Right atrium auricular region (tissue), 2 donors: ENCODE measurements around the gene TLE4. TPM values are rescaled to one million over a fixed set of nuclear protein-coding genes. Genes with fewer than 3 reads are reported as not detected.

Source experiments
- DNase-seq: peaks from one replicate; pipeline ENCODE4 v3.0.0-alpha.2; 2019; ENCODE audit warnings: low spot score
- H3K27ac ChIP-seq, 2 donors: fragments of 200-600 bp; sonication (generic); 1 replicate in 1 of 2; 2 replicates in 1 of 2; pipeline ENCODE4 v1.5.1; 2016 to 2019
- H3K27me3 ChIP-seq, 2 donors: fragments of 200-600 bp; sonication (generic); one replicate each; pipeline versions ENCODE4 v1.5.1 to v1.6.0; 2017 to 2019
- H3K36me3 ChIP-seq: fragments of 200-600 bp; sonication (generic); one replicate; pipeline ENCODE4 v1.5.1; 2016
- H3K4me1 ChIP-seq, 2 donors: fragments of 200-600 bp; sonication (generic); one replicate each; pipeline versions ENCODE4 v1.5.1 to v1.6.0; 2017 to 2019
- H3K4me3 ChIP-seq, 2 donors: fragments of 200-600 bp; sonication (generic); 1 replicate in 1 of 2; 2 replicates in 1 of 2; pipeline ENCODE4 v1.5.1; 2017 to 2019; ENCODE audit warnings: mild to moderate bottlenecking in 1 of 2, moderate library complexity in 1 of 2
- H3K9me3 ChIP-seq, 2 donors: fragments of 200-600 bp; sonication (generic); one replicate each; pipeline ENCODE4 v1.5.1; 2019
- total RNA-seq, 2 donors: library from RNA; depleted of rRNA; stranded (reverse); fragments of >200 nt; gene quantifications; one replicate each; pipeline ENCODE4 v1.1.0, GENCODE V29; 2016
- TF ChIP-seq, protein P1 (sequence below), 2 donors: fragments of 200-600 bp; sonication (generic); IDR thresholded peaks; one replicate each; pipeline ENCODE4 v1.5.1; 2019; ENCODE audit warnings: antibody characterized with exemption in 2 of 2

TLE4 gene
- total RNA-seq, 2 donors from 2014 or later = 18.9 to 26.1 TPM

DNA sequence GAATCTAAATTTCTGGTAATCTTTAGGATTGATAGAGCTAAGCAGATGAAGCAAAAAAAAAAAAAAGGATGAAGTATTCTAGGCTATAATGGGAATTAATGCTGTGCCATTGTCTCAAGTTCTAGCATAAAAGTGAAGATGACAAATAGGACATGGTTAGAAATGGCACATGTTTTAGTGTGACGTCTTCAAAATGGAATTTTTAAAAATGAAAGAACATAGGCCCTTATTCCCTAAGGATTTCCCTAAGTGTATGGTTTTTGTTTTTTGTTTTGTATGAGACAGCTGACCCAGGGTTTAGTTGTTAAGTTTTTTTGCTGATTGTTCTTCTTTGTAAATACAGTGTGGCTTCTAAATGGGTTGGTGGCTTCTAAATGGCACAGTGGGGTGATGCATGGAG, 7.1 kb downstream of the TLE4 start:
- Histone ChIP-seq H3K27me3 (no peaks in the 10 kb centered on the region), H3K4me3 (no peak overlapping the region), H3K9me3 (no peaks in the 10 kb centered on the region), H3K36me3 (no peaks in the 10 kb centered on the region), H3K27ac (peak overlapping the region; percentile 39 to 66), H3K4me1 (peaks cover 0 to 68% of the 10 kb centered on the region in 2 donors)
- no peak for DNase-seq
- TF ChIP-seq, protein P1, sequence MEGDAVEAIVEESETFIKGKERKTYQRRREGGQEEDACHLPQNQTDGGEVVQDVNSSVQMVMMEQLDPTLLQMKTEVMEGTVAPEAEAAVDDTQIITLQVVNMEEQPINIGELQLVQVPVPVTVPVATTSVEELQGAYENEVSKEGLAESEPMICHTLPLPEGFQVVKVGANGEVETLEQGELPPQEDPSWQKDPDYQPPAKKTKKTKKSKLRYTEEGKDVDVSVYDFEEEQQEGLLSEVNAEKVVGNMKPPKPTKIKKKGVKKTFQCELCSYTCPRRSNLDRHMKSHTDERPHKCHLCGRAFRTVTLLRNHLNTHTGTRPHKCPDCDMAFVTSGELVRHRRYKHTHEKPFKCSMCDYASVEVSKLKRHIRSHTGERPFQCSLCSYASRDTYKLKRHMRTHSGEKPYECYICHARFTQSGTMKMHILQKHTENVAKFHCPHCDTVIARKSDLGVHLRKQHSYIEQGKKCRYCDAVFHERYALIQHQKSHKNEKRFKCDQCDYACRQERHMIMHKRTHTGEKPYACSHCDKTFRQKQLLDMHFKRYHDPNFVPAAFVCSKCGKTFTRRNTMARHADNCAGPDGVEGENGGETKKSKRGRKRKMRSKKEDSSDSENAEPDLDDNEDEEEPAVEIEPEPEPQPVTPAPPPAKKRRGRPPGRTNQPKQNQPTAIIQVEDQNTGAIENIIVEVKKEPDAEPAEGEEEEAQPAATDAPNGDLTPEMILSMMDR (IDR thresholded peaks at IDR 0.05) = no peak

DNA sequence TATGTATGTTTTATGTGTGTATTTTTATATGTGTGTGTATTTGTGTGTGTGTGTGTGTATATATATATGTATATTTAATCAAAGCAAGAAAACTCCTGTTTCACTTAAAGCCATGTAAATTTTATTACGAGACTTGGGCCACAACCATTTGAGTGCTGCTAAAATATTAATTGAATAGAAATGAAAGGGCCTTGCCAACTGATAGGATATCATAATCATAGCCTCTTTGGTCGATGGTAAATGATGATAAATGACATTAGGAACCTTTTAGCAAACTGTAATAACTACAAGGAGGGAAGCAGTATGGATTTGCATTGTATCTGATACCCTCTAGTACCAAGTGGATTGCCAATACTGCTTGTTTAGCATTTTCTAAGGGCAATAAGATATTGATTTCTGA, 7.9 kb downstream of the TLE4 start:
- H3K9me3 ChIP-seq = no peaks in the 10 kb centered on the region
- no peak for DNase-seq
- H3K4me1 ChIP-seq = peaks cover 0 to 66% of the 10 kb centered on the region in 2 donors
- no peak overlapping the region for H3K4me3 ChIP-seq
- no peaks in the 10 kb centered on the region for H3K27me3 ChIP-seq
- TF ChIP-seq, protein P1 (IDR thresholded peaks at IDR 0.05) = no peak
- H3K36me3 ChIP-seq = no peaks in the 10 kb centered on the region
- H3K27ac ChIP-seq = no peak overlapping the region

DNA sequence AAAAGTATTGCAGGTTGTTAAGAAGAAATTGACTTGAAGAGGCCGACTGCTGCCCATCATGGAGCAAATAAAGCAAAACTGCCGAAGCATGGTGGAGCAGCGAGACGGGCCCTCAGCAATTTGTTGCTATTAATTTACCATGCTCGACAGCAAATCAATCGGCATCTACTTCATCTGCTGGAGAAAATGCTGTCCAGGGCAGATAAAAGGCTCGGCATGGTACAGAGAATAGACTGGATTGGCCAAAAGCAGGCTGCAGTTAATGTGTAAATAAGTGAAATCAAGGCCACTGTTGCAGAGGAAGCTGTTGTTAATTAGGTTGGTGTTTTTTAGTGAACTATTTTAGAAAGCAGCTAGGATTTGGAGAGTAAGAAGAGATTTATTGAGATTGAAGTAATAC, 8.3 kb downstream of the TLE4 start:
- no peak for DNase-seq
- no peaks in the 10 kb centered on the region for H3K36me3 ChIP-seq
- H3K9me3 ChIP-seq = no peaks in the 10 kb centered on the region
- no peak overlapping the region for H3K27ac ChIP-seq
- no peak overlapping the region for H3K4me3 ChIP-seq
- peaks cover 0 to 64% of the 10 kb centered on the region in 2 donors for H3K4me1 ChIP-seq
- TF ChIP-seq, protein P1 (IDR thresholded peaks at IDR 0.05) = no peak
- H3K27me3 ChIP-seq = no peaks in the 10 kb centered on the region

DNA sequence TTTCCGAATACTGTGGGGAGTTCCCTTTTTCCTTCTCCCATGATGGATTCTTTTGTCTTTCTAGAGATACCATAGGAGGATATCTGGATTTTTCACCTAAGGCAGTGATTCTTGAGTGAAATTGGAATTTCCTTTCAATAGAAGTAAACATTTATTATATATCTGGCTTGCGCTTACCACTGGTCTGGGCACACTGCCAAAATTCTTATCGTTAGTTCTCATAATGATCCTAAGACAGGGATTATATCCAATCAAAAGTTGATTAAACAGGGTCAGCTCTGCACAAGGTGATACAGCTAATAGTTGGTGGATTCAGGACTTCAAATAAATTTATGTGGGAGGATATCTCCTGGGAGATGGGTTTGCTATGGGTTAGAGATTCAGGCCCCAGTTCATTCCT, 9.6 kb downstream of the TLE4 start:
- H3K4me1 ChIP-seq = peaks cover 0 to 55% of the 10 kb centered on the region in 2 donors
- TF ChIP-seq, protein P1 (IDR thresholded peaks at IDR 0.05) = no peak
- no peak overlapping the region for H3K4me3 ChIP-seq
- peak overlapping the region in 1 of 2 donors; percentile 1 for H3K27ac ChIP-seq
- no peaks in the 10 kb centered on the region for H3K9me3 ChIP-seq
- H3K27me3 ChIP-seq = no peaks in the 10 kb centered on the region
- DNase-seq = no peak
- H3K36me3 ChIP-seq = no peaks in the 10 kb centered on the region

DNA sequence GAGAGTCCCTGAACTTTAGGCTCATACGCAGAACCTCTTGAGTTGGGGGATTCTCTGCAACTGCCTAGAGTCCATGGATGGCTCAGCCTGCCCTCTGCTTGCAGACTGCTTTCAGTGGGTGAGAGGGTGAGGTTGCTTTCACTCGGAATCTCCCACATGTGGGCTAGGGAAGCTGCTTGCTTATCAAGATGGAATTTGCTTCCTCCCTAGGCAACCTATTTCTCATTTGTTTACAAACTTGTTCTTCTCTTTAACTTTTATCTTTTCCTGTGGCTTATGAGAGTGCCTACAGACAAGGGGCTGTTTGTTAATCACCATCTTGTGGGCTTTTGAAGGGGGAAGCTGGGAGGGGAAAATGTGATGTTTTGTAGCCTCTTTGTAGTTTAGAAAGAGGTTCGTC, 10.0 kb downstream of the TLE4 start:
- Histone ChIP-seq H3K4me3 (no peak overlapping the region), H3K36me3 (no peaks in the 10 kb centered on the region), H3K27me3 (no peaks in the 10 kb centered on the region), H3K27ac (no peak overlapping the region), H3K9me3 (no peaks in the 10 kb centered on the region), H3K4me1 (peaks cover 0 to 54% of the 10 kb centered on the region in 2 donors)
- TF ChIP-seq, protein P1 (IDR thresholded peaks at IDR 0.05) = no peak
- no peak for DNase-seq

DNA sequence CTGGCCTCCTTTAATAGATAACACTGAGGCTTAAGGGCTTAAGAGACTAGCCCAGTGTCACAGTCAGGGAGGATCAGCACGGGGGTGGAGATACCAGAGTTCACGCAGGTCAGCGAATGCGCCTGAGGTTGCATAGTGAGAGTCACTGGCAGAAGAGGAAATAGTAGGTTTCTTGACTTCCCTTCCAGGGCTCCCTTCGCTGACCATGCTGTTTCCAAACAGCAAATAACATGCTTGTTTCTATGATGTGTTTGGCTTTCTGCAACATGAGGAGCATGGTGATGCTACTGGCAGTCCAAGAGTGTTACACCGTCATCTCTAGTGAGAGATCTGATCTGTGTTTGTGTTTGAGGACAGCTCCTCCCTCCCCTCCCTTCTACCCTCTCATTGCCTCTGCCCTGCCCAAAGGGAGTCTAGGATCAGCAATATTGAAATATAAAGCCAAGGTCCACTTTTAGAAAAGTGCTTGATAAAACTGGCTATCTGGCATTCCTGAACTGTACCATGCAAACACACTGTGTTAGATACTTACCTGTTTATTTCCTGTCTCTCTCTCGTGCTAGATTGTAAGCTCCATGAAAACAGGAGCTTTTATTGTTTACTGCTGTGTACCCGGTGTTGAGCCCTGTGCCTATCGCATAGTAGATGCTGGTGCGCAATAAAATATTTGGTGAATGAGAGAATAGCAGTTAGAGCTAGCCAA, 12.3 kb downstream of the TLE4 start:
- no peaks in the 10 kb centered on the region for H3K27me3 ChIP-seq
- no peak for DNase-seq
- TF ChIP-seq, protein P1 (IDR thresholded peaks at IDR 0.05) = no peak
- no peaks in the 10 kb centered on the region for H3K36me3 ChIP-seq
- peak overlapping the region in 1 of 2 donors; percentile 0 for H3K4me3 ChIP-seq
- no peaks in the 10 kb centered on the region for H3K9me3 ChIP-seq
- H3K4me1 ChIP-seq = peaks cover 0 to 42% of the 10 kb centered on the region in 2 donors
- peak overlapping the region in 1 of 2 donors; percentile 64 for H3K27ac ChIP-seq
